Stimulated activated CD4-positive, alpha-beta T cell treated with anti-CD3 and anti-CD28 coated beads, Interleukin-15, amount 100 ng/mL, for 1 hour (primary cell): Measurements from ENCODE around the gene EDAR.

Experiments used
- DNase-seq, 2 donors: peaks; one replicate each; pipeline ENCODE4 v3.0.0-alpha.2; 2020; ENCODE audit warnings: low read depth in 1 of 2, low spot score in 1 of 2

Gene EDAR

DNA sequence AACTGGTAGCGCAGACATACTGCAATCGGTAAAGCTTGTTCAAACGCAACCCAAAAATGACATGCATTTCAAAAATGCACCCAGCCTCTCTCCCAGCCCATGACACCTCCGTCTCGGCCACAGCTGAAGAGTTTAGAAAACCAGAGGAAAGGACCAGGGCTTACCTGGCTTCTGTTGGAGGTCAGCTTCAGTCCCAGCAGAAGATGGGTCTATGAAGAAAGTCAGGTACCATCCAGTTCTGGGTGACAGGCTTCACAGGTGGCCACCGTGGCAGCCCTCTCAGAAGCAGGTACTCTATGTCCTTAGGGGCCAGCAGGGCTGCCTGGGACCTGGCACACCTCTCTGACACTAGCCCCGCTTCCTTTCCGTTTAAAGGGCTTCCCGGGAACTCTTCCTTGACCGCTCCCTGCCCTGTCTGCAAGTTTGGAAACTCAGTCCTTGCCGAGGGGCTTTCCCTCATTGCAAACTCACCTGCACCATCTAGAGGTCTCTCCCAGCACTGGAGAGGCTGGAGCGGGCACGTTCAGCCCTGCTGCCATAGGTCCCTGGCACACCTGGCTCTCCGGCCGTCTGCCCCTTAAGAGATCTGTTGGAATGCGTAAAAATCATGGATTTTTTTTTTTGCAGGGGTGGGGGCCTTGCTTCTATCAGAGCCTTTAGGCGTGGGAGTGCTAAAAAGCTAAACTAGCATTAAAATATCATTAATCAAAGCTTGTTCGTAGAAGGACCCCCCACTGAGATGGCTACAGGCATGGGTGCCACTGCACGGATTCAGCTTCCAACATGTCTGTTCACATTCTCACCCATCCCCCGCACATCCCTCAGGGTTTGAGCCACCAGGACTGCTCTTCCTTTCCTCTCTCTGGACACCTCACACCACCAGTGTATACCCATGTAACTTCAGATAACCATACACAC, at the start of gene EDAR:
Gene EDAR (minus strand): TSS at position 425 of the 918 bp plus-strand sequence. CDS start 58,206 bp downstream, outside the sequence.
- DNase-seq: peak; percentile 13 to 27

DNA sequence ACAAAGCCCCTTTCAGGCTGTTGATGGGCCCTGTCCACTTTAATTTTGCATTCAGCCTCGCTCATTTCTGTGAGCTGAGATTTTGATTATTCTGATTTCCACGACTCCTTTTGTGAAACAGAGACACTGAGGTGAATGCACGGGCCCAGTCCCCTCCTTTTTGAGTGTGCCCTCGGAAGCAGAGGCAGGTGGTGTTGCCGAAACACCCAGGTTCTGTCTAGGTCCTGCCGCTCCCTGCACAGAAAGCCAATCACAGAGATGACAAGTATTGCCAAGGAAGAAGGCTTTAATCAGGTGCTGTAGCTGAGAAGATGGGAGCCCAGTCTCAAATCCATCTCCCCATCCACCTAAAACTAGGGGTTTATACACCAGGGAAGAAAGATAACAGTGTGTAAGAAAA, 44.2 kb upstream of the EDAR start:
- no peak for DNase-seq

DNA sequence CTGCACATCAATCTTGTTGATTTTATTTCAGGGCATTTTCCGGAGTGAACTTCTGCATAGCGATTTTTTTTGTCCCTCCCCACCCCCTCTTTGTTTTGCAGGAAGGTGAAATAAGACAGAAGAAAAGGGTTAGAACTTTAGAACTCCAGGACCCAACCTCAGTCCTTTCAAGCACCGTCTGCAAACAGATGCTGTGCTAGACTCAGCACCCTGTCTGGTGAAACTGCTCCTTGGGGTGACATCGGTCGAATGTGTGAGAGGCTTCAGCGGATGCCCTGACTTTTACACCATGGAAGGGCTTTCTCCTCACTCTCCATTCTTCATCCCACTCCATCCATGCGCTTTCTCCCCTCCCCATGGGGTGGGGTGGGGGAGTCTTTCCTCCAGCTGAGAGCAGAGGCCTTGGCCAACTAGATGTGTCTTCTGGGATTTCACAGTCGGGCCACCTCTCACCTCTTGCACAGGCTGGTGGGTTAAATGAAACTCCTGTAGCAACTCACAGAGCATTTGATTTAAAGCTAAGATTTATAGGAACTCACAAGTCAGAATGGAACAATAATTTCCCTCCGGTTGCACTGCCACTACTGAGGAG, 43.3 kb upstream of the EDAR start:
- DNase-seq: peak in 1 of 2 donors; percentile 19

DNA sequence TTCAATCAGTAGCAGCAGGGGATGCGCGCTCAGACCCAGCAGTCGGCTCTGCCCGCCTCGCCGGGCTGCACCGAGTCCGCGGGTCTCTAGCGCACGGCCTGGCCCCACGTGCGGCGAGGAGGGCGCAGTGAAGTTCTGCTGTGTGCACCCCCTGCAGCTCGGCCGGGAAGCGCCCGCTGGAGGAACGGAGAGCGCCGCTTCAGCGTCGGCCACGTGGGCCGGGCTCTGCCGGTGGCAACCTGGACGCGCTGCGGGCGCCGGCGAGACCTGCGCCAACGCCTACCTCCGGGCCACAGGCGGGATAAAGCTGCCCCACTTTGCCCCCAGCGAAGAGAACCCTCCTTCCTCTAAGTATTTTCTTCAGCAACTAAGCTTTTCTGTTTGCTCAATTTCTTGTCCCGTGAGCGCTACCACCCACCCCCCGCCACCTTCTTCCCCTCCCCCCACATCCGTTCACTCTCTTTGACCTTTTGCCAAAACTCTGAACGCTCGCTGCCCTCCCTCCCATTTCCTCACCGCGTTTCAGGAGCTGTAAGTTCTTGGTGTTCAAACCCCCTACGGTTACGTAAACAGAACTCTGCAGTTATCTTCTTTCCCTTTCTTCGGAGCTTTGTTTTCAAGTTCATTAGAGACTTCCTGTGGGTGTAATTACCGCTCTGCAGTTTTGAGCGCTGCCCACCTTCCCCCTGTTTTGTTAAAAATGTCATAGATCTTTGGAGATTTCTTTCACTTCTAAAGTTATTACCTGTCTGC, 42.6 kb upstream of the EDAR start:
- peak; percentile 36 to 40 for DNase-seq

DNA sequence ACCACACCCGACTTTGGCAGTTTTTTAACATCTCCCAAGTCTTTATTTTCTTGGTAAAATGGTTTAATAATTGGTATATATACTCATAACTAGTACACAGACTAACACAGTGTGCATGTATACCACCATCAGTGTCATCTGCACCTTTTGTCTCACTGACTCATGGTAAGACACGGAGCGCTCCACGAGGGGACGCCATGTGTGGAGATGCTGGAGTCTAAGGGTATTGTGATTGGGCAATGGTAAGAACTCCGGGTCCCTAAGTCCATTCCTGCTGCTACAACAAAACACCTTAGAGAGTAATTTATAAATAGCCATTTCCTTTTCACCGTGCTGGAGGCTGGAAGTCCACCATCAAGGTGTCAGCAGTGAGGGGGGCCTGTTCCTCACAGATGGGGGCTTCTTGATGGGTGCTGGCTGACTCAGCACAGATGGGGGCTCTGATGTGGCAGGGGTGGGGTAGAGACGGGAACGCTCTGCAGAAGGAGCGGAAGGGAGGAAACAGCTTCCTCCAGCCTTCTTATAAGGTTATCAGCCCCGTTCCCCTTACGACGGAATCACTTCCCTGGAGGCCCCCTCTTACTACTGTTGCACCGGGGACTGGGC, 42.0 kb upstream of the EDAR start:
- no peak for DNase-seq

DNA sequence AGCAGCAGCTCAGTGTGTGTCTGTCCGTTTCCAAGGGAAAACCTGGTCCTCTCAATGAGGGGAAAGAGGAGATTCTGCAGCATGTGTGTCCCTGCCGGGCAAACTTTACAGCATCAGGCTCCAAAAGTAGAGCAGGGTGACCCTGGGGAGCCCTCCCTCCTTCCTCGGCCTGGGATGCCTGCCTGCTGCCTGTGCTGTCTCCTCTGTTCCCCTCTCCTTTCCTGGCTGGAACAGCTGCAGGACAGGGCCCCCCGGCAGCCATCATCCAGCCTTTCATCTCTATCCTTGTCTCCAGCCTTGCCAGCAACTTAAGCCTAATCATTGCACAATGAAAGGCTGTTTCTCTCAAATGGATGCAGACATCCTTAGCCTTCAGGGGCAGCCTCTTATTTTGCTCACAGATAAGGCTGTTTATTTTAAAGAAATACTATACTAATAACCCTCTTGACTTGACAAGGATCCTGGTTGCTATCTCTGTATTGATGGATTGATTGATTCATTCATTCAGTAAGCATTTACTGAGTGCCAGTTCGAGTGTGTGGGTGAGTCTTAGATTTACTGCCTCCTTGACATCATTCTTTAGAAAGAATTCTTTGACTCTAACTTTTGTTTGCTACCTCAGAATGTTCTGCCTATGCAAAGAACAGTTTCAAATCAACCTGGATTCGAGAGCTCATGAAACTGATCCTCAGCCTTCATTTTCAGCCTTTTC, 40.6 kb upstream of the EDAR start:
- no peak for DNase-seq

DNA sequence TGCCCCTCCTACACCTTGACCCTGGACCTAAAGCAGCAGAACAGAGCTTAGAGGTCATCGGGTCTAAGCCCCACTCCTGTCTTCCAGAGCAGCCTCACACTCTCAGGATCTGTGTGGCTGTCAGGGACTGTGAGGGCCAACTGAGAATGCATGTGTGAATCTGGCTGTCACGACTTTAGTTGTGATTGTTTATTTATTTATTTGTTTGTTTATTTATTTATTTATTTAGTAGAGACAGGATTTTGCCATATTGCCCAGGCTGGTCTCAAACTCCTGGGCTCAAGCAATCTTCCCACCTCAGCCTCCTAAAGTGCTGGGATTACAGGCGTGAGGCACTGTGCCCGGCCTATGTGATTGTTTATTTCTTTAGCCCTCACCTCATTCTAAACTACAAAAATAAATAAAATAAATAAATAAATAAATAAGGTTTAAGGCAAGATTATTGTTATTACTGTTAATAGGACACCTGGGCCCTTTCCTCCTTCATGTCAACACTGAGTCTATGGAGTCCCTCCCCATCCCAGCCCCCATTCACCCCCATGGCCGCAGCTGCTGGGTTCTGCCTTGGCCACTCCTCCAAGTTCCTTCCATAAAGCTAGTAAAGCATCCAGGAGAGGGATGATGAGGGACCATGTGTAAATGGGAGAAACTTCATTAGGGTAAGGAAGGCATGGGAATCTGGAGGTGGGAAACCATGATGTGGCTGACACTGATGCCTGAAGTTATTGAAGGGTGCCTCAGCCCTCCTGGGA, 39.9 kb upstream of the EDAR start:
- DNase-seq: no peak

DNA sequence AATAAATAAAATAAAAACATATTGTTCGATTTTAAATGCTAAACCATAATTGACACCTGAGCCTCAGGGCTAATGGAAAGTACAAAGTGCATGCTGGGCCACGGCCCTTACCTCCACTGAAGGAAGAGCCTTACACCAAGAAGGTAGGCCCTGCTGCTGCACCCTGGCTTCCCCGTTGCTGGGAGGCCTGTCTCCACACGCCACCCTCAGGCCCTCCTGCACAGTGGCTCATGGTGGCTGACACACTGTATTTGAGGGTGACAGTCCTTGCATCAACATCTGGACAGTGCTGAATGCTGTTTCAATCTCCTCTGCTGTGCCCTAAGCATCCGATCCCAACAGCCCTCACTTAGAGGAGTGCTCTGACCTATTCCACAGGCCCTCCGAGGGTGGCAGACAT, 39.3 kb upstream of the EDAR start:
- no peak for DNase-seq

DNA sequence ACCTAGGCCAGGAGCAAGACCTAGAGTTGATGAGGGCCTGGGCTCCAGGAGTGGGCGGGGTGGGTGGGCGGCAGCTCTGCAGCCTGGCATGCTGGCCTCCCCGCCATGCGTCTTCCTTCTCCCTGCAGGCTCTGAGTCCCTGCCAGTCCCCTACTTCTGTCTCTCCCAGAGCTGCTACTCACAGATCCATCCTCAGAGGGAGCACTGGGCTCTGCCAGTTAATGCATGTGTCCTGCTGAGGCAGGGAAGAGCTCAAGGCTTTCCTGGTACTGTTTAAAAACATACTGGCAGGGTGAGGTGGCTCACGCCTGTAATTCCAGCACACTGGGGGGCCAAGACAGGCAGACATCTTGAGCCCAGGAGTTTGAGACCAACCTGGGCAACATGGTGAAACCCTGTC, 38.7 kb upstream of the EDAR start:
- no peak for DNase-seq

DNA sequence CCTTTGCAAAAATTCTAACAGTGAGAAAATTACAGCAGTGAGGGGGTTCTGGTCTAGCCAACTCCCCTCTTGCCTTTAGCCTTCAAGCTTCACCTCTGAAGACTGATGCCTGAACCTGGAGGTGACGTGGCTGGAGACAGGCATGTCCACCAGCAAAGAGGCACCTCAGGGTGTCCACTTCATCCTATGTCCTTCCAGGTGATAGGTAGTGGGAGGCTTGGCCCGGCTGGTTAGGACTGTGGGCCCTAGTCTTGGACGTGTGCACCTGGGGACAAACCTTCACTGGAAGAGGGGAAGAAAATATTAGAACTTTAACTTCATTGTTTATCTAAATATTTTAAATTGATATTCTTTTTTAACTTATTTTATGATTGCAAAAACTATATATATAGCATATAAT, 35.5 kb upstream of the EDAR start:
- DNase-seq: no peak

DNA sequence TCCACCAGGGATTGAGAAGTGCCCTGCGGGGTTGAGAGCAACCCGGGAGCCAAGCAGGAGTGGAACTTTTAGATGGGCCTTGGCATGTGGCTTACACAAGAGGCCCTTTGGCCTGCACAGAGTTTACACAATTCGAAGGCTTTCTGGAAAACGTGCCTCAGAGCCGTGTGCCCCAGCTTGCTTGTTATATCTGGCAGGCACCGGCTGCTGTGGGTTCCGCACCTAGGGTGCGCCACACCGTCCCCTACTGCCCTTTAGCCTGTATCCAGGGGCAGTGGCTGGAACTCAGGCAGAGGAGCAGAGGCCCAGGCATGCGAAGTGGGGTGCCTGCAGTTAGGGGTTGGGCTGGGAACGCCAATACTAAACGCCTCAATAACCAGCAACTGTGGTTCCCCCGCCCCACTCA, 32.9 kb upstream of the EDAR start:
- no peak for DNase-seq

DNA sequence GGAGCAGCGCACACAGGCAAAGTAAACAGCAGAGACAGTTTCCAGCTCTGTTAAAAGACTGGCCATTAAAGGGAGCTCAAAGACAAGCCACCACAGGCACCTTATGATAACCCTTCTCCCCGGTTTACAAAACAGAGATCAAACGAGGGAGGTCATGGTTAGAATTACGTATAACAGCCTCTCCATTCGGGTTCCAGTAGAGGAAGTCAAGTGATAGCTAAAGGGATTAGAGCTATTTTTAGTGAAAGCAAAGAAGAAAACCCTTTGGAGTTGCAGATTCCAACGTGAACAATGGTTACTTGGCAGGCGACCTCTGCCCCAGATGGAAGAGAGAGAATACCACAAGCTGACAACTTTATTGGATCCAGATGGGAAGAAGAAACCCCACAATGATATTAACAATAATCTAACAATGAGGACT, 31.2 kb upstream of the EDAR start:
- DNase-seq: no peak

DNA sequence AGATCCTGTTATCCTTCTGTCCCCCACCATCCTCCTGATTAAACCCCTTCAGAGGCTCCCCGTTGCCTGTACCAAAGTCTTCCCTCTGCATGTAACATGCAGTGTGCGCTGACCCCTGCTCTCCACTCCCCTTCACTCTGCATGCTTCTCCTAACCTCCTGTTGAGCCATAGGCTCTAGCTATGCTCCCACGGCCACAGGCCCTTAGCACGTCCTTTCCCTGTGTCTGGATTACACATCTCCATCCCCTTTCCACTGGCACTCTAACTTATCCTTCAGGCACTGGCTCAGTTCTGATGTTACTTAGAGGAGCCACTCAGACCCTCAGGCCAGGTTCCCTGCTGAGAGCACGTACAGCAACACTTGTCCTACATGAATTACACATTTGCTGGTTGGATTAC, 29.4 kb upstream of the EDAR start:
- DNase-seq: no peak

DNA sequence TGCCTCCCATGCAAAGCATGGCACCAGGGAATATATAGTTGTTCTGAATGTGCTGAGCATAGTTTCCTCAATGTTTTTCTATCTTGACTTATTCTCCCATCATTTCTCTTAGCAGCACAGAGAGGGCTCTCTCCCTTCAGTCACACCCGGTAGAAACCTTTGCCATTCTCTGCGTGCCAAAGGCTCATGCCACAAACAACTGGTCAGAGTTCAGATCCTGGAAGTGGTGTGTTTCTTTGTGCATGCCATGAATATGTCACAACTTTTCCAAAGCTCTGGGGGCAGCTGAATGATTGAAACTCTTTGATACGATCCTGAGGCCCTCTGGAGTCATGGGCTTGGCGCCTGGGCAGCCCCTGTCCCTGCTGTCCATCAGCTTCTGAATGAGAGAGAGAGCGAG, 28.0 kb upstream of the EDAR start:
- no peak for DNase-seq

DNA sequence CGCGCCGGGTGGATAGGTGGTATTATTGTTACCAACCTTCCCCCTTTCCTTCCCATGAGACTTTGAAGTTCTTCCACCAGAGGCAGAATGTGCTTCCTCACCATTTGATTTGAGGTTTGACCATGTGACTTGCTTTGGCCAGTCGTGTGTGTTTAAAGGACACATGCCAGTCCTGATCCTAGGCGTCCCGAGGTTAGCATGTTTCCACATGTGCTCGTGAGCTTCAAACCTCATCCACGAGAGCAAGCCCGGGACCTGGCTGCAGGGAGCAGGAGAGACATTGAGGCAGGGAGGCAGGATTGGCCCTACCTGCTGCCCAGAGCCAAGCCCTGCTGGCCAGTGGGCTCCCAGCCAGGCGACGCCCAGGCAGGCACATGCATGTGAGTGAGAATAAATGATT, 27.4 kb upstream of the EDAR start:
- no peak for DNase-seq

DNA sequence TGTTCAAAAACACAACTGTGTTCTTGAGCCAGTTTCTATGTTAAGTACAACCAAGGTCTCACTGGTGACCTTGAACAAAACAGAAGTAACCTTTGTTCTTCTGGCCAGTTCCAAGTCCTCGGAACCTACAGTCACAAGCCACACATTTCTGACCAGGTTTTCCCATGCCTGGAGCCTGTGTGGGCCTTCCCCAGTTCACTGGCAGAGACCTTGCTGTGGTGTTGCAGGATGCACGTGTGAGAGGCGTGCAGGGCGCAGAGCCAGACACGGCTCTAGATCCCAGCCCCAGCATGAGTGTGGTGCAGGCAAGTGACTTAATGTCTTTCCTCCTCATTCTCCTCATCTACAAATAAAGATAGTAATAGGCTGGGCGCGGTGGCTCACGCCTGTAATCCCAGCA, 25.5 kb upstream of the EDAR start:
- DNase-seq: no peak

DNA sequence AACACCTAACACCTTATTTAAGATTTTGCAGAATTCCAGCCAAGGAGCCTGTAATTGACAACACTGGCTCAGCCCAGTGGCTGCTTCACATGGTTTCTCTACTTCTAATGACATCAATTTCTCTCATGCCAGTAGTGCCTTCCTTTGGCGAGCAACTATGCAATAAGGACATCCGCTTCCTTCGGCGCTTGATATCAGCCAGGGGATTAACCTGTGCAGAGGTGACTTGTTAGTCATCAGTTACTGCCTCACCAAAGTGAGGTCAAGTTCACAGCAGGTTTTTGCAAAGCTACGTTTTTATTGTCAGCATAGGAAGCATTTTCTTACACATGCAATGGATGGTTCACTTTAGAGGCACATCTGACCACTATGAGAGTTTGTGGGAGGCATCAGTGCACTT, 24.0 kb upstream of the EDAR start:
- DNase-seq: no peak

DNA sequence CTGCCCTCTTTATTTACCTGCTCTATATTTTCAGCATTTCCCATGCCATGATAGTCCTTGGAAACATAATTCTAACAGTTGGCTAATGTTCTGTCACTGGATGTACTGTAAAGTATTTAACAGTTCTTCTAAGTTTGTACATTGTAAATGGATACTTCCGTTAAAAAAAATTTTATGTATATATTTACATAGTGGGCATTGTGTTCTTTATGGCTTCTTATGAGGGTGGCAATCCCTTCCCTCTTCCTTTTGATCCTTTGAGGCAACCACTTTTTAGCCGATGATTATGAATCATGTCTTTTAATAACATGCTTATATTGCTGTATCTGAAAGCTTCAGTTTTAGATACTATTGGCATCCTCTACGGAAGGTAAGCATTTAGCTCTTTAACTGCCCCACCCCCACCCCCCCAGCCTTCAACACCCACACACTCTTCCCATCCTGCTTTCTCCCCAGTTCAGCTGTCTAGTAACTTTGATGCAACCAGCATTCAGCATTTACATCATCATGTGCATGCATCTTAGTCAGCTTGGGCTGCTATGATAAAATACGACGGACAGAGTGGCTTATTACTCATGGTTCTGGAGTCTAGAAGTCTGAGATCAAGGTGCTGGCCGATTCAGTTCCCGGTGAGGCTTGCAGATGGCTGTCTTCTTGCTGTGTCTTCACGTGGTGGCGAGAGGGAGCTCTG, 21.0 kb upstream of the EDAR start:
- no peak for DNase-seq

DNA sequence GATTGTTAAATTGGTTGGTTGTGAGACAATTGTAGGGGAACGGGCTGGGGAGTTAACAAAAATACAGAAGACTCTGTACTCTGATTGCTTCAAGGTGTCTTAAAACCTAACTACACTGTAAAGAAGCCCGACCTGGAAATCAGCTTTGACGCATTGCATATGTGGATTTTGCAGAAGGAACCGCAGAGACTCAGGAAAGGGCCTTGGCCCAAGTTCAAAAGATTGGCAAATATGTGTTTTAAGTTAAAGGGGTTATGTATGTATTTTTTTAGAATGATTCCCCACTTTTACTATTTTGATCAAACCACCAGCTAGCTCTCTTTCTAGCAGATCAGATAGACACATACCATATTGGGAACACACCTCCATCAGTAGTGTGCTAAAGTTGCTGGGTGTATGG, 18.0 kb upstream of the EDAR start:
- DNase-seq: no peak
